GM20431 (cell line): ENCODE measurements around the gene TPM3.

Experiments used
- in situ Hi-C: fragments of 300-500 bp; cut with MseI, MboI; formaldehyde crosslinking; loops from one replicate; pipeline ENCODE4 v1.15.0; 2020; ENCODE audit warnings: low sequenced_read_pairs; ENCODE audit not compliant: unreplicated experiment

TPM3 gene

DNA sequence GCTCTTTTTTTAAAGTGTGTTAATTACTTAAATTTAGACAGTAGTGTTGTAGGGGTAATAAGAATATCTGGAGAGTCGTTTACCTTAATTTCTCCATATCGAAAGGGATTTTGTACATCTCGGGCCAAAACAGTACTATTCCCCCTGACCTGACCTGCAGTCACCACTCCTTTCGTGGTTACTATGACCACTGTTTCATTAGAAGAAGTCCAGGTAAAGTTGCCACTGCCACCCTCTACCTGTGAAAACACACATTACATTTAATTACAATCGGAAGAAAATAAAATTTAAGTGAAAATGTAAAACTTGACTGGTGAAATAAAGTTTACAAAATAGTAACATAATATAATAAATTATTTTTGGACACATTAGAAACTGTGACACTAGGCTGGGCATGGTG is 74.3 kb downstream of the TPM3 start:
- in situ Hi-C loops = no loop called here

DNA sequence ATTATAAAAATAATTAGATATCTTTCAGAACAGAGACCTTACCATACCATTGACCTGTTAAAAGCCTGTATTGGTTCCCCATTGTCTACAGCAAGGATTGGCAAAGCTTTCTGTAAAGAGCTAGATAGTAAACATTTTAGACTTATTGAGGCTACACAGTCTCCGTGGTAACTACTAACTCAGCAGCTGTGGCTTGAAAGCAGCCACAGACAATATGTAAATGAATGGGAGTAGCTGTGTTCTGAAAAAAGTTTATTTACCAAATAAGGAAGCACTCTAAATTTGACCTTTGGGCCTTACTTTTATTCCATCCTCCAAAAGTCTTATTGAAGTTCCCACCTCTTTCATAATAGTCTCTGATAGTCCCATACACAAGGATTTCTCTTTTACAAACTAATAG is 76.7 kb downstream of the TPM3 start:
- in situ Hi-C loops = no loop called here
